GM18909 (cell line): ENCODE measurements around the gene PLEKHA7.
A peak's percentile ranks its signal among the peaks of the same experiment; 100 is the strongest.

ENCODE experiments used
- ATAC-seq: cut with Tn5 transposase; IDR thresholded peaks from one replicate; pipeline ENCODE4 v1.9.1; 2021; ENCODE audit warnings: mild to moderate bottlenecking; ENCODE audit not compliant: unreplicated experiment, poor library complexity

Gene PLEKHA7

GRCh38 chr11:16767137-16767536 is 247.1 kb downstream of the PLEKHA7 start:
- no peak for ATAC-seq

- ATAC-seq, result no peak
Measured at GRCh38 chr11:16764888-16765287, 249.3 kb downstream of the PLEKHA7 start.

- no peak for ATAC-seq
Measured at GRCh38 chr11:16763746-16764145, 250.5 kb downstream of the PLEKHA7 start.

- ATAC-seq, result no peak
Measured at GRCh38 chr11:16759857-16760508, 254.2 kb downstream of the PLEKHA7 start.

- no peak for ATAC-seq
Measured at GRCh38 chr11:16758382-16759024, 255.7 kb downstream of the PLEKHA7 start.

- ATAC-seq, result peak; percentile 53
Measured at GRCh38 chr11:16750417-16750816, 263.8 kb downstream of the PLEKHA7 start.

- ATAC-seq, result no peak
Measured at GRCh38 chr11:16749666-16750065, 264.5 kb downstream of the PLEKHA7 start.

- ATAC-seq, result no peak
Measured at GRCh38 chr11:16749092-16749491, 265.1 kb downstream of the PLEKHA7 start.

GRCh38 chr11:16745950-16746605 is 268.1 kb downstream of the PLEKHA7 start:
- no peak for ATAC-seq

GRCh38 chr11:16744128-16744725 is 270.0 kb downstream of the PLEKHA7 start:
- ATAC-seq, result no peak

- no peak for ATAC-seq
Measured at GRCh38 chr11:16743478-16743877, 270.7 kb downstream of the PLEKHA7 start.

- no peak for ATAC-seq
Measured at GRCh38 chr11:16741473-16741872, 272.7 kb downstream of the PLEKHA7 start.

- peak; percentile 2 for ATAC-seq
Measured at GRCh38 chr11:16738947-16739815, 275.0 kb downstream of the PLEKHA7 start.

- ATAC-seq, result peak; percentile 99
Measured at GRCh38 chr11:16738193-16738946, 275.8 kb downstream of the PLEKHA7 start, which contains the start of gene C11orf58. TSS of gene C11orf58 (plus strand) at chr11:16738647. CDS start at chr11:16738779, 132 bp downstream.

GRCh38 chr11:16737818-16738192 is 276.4 kb downstream of the PLEKHA7 start:
- ATAC-seq, result peak; percentile 22
